WTC11 (cell line): Measurements from ENCODE around the gene FES.

Experiments
- FOXK1 ChIP-seq: sonication (generic); formaldehyde crosslinking; IDR thresholded peaks from 2 replicates; pipeline ENCODE4 v1.8.0; 2022; ENCODE audit warnings: mild to moderate bottlenecking, moderate library complexity, missing genetic modification reagents
- JUN ChIP-seq: sonication (generic); formaldehyde crosslinking; IDR thresholded peaks from 2 replicates; pipeline ENCODE4 v1.8.0; 2023; ENCODE audit warnings: mild to moderate bottlenecking, missing genetic modification reagents
- KAT7 ChIP-seq: sonication (generic); formaldehyde crosslinking; IDR thresholded peaks from 2 replicates; pipeline ENCODE4 v1.8.1; 2023; ENCODE audit warnings: missing genetic modification reagents, mild to moderate bottlenecking, borderline replicate concordance
- TEAD1 ChIP-seq: sonication (generic); formaldehyde crosslinking; IDR thresholded peaks from 2 replicates; pipeline ENCODE4 v1.8.0; 2022; ENCODE audit warnings: mild to moderate bottlenecking, missing genetic modification reagents
- ZNF396 ChIP-seq: fragments of 250-450 bp; sonication (Bioruptor Pico); IDR thresholded peaks from 2 replicates; pipeline ENCODE4 v1.8.0; 2021; ENCODE audit warnings: mild to moderate bottlenecking, moderate library complexity, borderline replicate concordance
- TF ChIP-seq, protein P1 (sequence below): fragments of 200-600 bp; IDR thresholded peaks from 2 replicates; pipeline ENCODE4 v1.8.0; 2022; ENCODE audit warnings: antibody characterized with exemption
- TF ChIP-seq, protein P2 (sequence below): sonication (generic); formaldehyde crosslinking; conservative IDR thresholded peaks from 2 replicates; pipeline ENCODE4 v1.8.1; 2022; ENCODE audit warnings: mild to moderate bottlenecking, missing genetic modification reagents

DNA sequence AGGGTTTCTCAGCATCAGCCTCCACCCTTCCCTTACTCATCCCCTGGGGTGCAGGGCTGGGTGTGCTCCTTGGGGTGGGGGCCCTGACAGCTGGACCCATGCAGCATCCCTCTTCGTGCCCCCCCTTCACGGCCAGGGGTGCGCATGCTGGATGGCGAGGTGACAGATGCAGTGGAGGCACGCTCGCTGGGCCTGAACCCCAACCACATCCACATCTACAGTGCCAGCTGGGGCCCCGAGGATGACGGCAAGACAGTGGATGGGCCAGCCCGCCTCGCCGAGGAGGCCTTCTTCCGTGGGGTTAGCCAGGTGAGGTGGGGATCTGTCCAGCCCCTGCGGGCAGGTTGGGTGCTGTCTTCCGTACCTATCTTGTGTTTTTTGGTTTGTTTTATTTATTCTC is 6.3 kb upstream of the FES start:
- TF ChIP-seq JUN (CRISPR knock-in tag): no peak
- TF ChIP-seq, protein P1, sequence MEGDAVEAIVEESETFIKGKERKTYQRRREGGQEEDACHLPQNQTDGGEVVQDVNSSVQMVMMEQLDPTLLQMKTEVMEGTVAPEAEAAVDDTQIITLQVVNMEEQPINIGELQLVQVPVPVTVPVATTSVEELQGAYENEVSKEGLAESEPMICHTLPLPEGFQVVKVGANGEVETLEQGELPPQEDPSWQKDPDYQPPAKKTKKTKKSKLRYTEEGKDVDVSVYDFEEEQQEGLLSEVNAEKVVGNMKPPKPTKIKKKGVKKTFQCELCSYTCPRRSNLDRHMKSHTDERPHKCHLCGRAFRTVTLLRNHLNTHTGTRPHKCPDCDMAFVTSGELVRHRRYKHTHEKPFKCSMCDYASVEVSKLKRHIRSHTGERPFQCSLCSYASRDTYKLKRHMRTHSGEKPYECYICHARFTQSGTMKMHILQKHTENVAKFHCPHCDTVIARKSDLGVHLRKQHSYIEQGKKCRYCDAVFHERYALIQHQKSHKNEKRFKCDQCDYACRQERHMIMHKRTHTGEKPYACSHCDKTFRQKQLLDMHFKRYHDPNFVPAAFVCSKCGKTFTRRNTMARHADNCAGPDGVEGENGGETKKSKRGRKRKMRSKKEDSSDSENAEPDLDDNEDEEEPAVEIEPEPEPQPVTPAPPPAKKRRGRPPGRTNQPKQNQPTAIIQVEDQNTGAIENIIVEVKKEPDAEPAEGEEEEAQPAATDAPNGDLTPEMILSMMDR: no peak
- TF ChIP-seq ZNF396 (CRISPR knock-in tag): no peak
- TF ChIP-seq, protein P2, sequence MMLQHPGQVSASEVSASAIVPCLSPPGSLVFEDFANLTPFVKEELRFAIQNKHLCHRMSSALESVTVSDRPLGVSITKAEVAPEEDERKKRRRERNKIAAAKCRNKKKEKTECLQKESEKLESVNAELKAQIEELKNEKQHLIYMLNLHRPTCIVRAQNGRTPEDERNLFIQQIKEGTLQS (CRISPR knock-in tag): no peak
- no peak for TF ChIP-seq TEAD1 (CRISPR knock-in tag)
- no peak for TF ChIP-seq KAT7 (CRISPR knock-in tag)
- no peak for TF ChIP-seq FOXK1 (CRISPR knock-in tag)
